ENCODE results near the gene TMEM236. TPM values are rescaled to one million over a fixed set of nuclear protein-coding genes. Genes with fewer than 3 reads are reported as not detected.

Gene TMEM236
- total RNA-seq, 2 experiments from 2014 or later = not detected

DNA sequence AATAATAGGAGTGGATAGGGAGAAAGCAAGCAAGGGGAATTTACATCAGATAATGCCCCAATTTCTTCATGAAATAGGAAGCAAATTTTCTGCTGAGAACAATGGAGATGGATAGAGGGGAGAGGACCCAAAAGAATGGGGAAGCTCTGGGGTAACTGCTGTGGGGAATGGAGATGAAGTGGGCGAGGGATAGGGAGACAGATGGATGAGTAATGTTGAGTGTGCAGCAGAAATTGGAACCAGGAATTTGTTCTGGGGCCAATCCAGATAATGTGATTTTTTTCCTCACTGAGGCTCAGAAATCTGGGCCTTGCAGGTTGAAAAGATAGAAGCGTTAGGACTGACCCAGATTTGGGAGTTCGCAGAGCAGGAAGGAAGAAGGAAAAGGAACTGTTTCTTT is 32.7 kb downstream of the TMEM236 start:
- TF ChIP-seq EZH2phosphoT487 (IDR thresholded peaks at IDR 0.05; ENCODE audit: borderline replicate concordance, low read depth, low read length) = no peak
- TF ChIP-seq, protein P1, sequence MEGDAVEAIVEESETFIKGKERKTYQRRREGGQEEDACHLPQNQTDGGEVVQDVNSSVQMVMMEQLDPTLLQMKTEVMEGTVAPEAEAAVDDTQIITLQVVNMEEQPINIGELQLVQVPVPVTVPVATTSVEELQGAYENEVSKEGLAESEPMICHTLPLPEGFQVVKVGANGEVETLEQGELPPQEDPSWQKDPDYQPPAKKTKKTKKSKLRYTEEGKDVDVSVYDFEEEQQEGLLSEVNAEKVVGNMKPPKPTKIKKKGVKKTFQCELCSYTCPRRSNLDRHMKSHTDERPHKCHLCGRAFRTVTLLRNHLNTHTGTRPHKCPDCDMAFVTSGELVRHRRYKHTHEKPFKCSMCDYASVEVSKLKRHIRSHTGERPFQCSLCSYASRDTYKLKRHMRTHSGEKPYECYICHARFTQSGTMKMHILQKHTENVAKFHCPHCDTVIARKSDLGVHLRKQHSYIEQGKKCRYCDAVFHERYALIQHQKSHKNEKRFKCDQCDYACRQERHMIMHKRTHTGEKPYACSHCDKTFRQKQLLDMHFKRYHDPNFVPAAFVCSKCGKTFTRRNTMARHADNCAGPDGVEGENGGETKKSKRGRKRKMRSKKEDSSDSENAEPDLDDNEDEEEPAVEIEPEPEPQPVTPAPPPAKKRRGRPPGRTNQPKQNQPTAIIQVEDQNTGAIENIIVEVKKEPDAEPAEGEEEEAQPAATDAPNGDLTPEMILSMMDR (conservative IDR thresholded peaks at IDR 0.05; ENCODE audit: low read length) = no peak
- POLR2A ChIA-PET = interaction anchor here (0.6 kb wide), 2 partner anchors 262 to 626 kb away, joined by 3 read pairs; no protein-coding TSS in a partner anchor
- Histone ChIP-seq H3K4me2 (ENCODE audit: low read length) (no peak overlapping the region), H3K27ac (ENCODE audit: low read depth, low read length, poor library complexity, severe bottlenecking) (no peak overlapping the region), H3K9me2 (ENCODE audit: insufficient read depth, low read length) (no peaks in the 10 kb centered on the region), H2AFZ (ENCODE audit: low read length) (no peak overlapping the region), H3K79me2 (ENCODE audit: insufficient read depth, low read depth, low read length) (no peaks in the 10 kb centered on the region), H4K20me1 (ENCODE audit: insufficient read depth, low read length) (no peaks in the 10 kb centered on the region), H3K4me3 (ENCODE audit: low read depth, low read length, poor library complexity, severe bottlenecking) (no peak overlapping the region), H3K36me3 (ENCODE audit: insufficient read depth, low read length) (no peaks in the 10 kb centered on the region), H3K9me3 (ENCODE audit: low read length) (no peaks in the 10 kb centered on the region), H3K4me1 (ENCODE audit: insufficient read depth, low read length, poor library complexity, severe bottlenecking) (no peaks in the 10 kb centered on the region)
- CTCF ChIA-PET (ENCODE audit: unreplicated experiment) = no interaction called here
- no TSS peak for BruUV-seq (replicated peaks)
- intact Hi-C loops (cut with micrococcal nuclease; ENCODE audit: unreplicated experiment) = no loop called here
- no peak for DNase-seq (ENCODE audit: low spot score)

DNA sequence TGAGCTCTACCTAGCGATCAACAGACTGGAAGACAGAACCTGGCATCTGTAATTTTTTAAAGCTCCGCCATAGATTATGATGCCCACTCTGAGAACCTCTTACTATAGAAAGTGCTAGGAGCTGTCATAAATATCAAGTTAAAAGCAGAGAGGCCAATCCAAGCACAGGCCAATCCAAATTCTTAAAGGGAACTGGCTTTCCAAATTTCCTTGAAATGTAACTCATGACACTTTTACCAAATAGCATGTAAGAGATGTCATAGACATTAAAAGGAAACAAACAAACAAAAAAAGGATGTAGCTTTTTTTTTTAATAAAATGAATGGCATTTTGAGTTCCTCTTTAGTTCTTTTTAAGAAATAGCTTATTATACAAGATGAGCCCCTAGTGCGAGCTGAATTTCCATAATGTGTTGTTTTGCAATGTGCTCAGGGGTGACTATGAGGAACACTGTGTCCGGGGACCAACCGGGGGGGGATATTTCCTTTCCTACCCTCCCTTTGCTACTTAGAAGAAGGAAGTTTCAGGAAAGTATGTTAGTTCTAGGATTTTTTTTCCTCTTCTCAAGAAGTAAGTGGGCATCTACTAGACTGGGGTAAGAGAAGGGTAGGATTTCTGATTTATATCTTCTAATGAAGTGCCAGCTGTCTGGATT is 33.4 kb downstream of the TMEM236 start:
- TF ChIP-seq, protein P1 (conservative IDR thresholded peaks at IDR 0.05; ENCODE audit: low read length) = no peak
- TF ChIP-seq EZH2phosphoT487 (IDR thresholded peaks at IDR 0.05; ENCODE audit: borderline replicate concordance, low read depth, low read length) = no peak
- CTCF ChIA-PET (ENCODE audit: unreplicated experiment) = no interaction called here
- no peak for DNase-seq (ENCODE audit: low spot score)
- Histone ChIP-seq H3K9me2 (ENCODE audit: insufficient read depth, low read length) (no peaks in the 10 kb centered on the region), H2AFZ (ENCODE audit: low read length) (no peak overlapping the region), H3K36me3 (ENCODE audit: insufficient read depth, low read length) (no peaks in the 10 kb centered on the region), H3K79me2 (ENCODE audit: insufficient read depth, low read depth, low read length) (no peaks in the 10 kb centered on the region), H3K4me1 (ENCODE audit: insufficient read depth, low read length, poor library complexity, severe bottlenecking) (no peaks in the 10 kb centered on the region), H3K27ac (ENCODE audit: low read depth, low read length, poor library complexity, severe bottlenecking) (no peak overlapping the region), H3K9me3 (ENCODE audit: low read length) (no peaks in the 10 kb centered on the region), H3K4me2 (ENCODE audit: low read length) (no peak overlapping the region), H4K20me1 (ENCODE audit: insufficient read depth, low read length) (no peaks in the 10 kb centered on the region), H3K4me3 (ENCODE audit: low read depth, low read length, poor library complexity, severe bottlenecking) (no peak overlapping the region)
- POLR2A ChIA-PET = interaction anchor here (0.6 to 0.8 kb wide), 4 partner anchors 9 to 627 kb away, joined by 3 to 5 read pairs (median 3); no protein-coding TSS in a partner anchor
- intact Hi-C loops (cut with micrococcal nuclease; ENCODE audit: unreplicated experiment) = no loop called here
- BruUV-seq (replicated peaks) = no TSS peak

Data from OCI-LY7 (cell line).